ENCODE measurements around the gene PRDM2.

- TF ChIP-seq CTCF (IDR thresholded peaks at IDR 0.05; ENCODE audit: poor library complexity): no peak
- no peak for TF ChIP-seq EZH2phosphoT487 (IDR thresholded peaks at IDR 0.05; ENCODE audit: low read depth, severe bottlenecking, unreplicated experiment)
These were observed 160.0 kb downstream of the PRDM2 start for GRCh38 chr1:13860031-13860430.
